HCT116 (cell line): ENCODE measurements around the gene DMAC2. TPM values are rescaled to one million over a fixed set of nuclear protein-coding genes. Genes with fewer than 3 reads are reported as not detected.

Experiments
- ATAC-seq: fragments of 200-7000 bp; cut with Tn5 transposase; 2 replicates; pipeline ENCODE4 v1.9.1; 2020; ENCODE audit warnings: mild to moderate bottlenecking, moderate library complexity
- BruUV-seq: library from RNA; stranded (reverse); fragments of 400-500 nt; replicated peaks from 2 replicates; lab custom pipeline; 2021; lab: Mats Ljungman, UMichigan
- CTCF ChIA-PET: fragments of 300-600 bp; sonication (Branson Sonifier 250); formaldehyde crosslinking; loops from one replicate; lab custom pipeline; 2021; ENCODE audit warnings: antibody characterized with exemption; lab: Charles Lee
- POLR2A ChIA-PET: fragments of 300-600, 350-600 bp; sonication (Branson Sonifier 250); formaldehyde crosslinking; loops from one replicate; lab custom pipeline; 2021; ENCODE audit warnings: antibody characterized with exemption; lab: Charles Lee
- RAD21 ChIA-PET, 2 experiments: fragments of 300-600 bp; sonication (Branson Sonifier 250); formaldehyde crosslinking; loops; one replicate each; lab custom pipeline; 2023; ENCODE audit warnings: low total read pairs in 2 of 2; ENCODE audit not compliant: uncharacterized antibody in 2 of 2, unreplicated experiment in 2 of 2, low non-redundant PET in 1 of 2; lab: Charles Lee
- DNase-seq: peaks from one replicate; pipeline ENCODE4 v3.0.0-alpha.2; 2010; ENCODE audit warnings: low read depth, low spot score
- H2AFZ ChIP-seq: fragments of 200-600 bp; shearing (Covaris generic), sonication (generic); 2 replicates; pipeline ENCODE4 v1.6.1; 2017; ENCODE audit warnings: low read depth, mixed run types, mixed read lengths, antibody characterized with exemption, low read length; ENCODE audit not compliant: poor library complexity, severe bottlenecking
- H3K27ac ChIP-seq: 2 replicates; pipeline ENCODE4 v1.5.1; 2012; ENCODE audit warnings: low read depth, low read length
- H3K27me3 ChIP-seq: fragments of 200-600 bp; sonication (generic); 2 replicates; pipeline ENCODE4 v1.6.1; 2016; ENCODE audit warnings: mixed run types, low read length, mixed read lengths; ENCODE audit not compliant: insufficient read depth
- H3K36me3 ChIP-seq, 2 experiments: fragments of 200-500 bp in 1 of 2; fragments of 200-600 bp in 1 of 2; sonication (Bioruptor generic) in 1 of 2; sonication (generic) in 1 of 2; 2 replicates each; pipeline versions ENCODE4 v1.5.1 to v1.6.1; 2014 to 2016; ENCODE audit warnings: low read length in 2 of 2, inconsistent platforms in 1 of 2, mixed read lengths in 1 of 2, mixed run types in 1 of 2; ENCODE audit not compliant: insufficient read depth in 2 of 2, control insufficient read depth in 1 of 2
- H3K4me1 ChIP-seq, 2 experiments: fragments of 200-600 bp in 1 of 2; sonication (generic) in 1 of 2; 2 replicates each; pipeline versions ENCODE4 v1.5.1 to v1.6.1; 2012 to 2017; ENCODE audit warnings: low read length in 2 of 2, inconsistent platforms in 1 of 2, mild to moderate bottlenecking in 1 of 2, mixed read lengths in 1 of 2, mixed run types in 1 of 2, moderate library complexity in 1 of 2; ENCODE audit not compliant: insufficient read depth in 2 of 2, control insufficient read depth in 1 of 2
- H3K4me2 ChIP-seq: fragments of 200-600 bp; sonication (generic); 2 replicates; pipeline ENCODE4 v1.6.1; 2017; ENCODE audit warnings: mixed run types, low read length, mixed read lengths
- H3K4me3 ChIP-seq, 2 experiments: fragments of 200-600 bp in 1 of 2; sonication (generic) in 1 of 2; replicated peaks in 1 of 2; 2 replicates each; pipeline ENCODE4 v1.5.1; 2011 to 2016; ENCODE audit warnings: low read length in 2 of 2, control low read depth in 1 of 2, low read depth in 1 of 2, mild to moderate bottlenecking in 1 of 2, mixed read lengths in 1 of 2, mixed run types in 1 of 2
- H3K79me2 ChIP-seq: fragments of 200-600 bp; sonication (generic); 2 replicates; pipeline ENCODE4 v1.6.1; 2017; ENCODE audit warnings: mild to moderate bottlenecking, mixed run types, low read length, moderate library complexity, mixed read lengths; ENCODE audit not compliant: insufficient read depth
- H3K9ac ChIP-seq: fragments of 200-600 bp; sonication (generic); 2 replicates; pipeline ENCODE4 v1.6.1; 2016; ENCODE audit warnings: low read length, mixed read lengths
- H3K9me2 ChIP-seq: fragments of 200-600 bp; sonication (generic), shearing (Covaris generic); 2 replicates; pipeline ENCODE4 v1.6.1; 2017; ENCODE audit warnings: mixed run types, mild to moderate bottlenecking, moderate library complexity; ENCODE audit not compliant: insufficient read depth
- H3K9me3 ChIP-seq, 2 experiments: fragments of 200-500 bp in 1 of 2; fragments of 200-600 bp in 1 of 2; sonication (Bioruptor generic) in 1 of 2; sonication (generic) in 1 of 2; 2 replicates each; pipeline ENCODE4 v1.6.1; 2014 to 2017; ENCODE audit warnings: low read length in 2 of 2, mixed read lengths in 2 of 2, inconsistent platforms in 1 of 2, low read depth in 1 of 2, mild to moderate bottlenecking in 1 of 2, mixed run types in 1 of 2, moderate library complexity in 1 of 2; ENCODE audit not compliant: control insufficient read depth in 1 of 2, insufficient read depth in 1 of 2
- H4K20me1 ChIP-seq: fragments of 200-600 bp; sonication (generic), shearing (Covaris generic); 2 replicates; pipeline ENCODE4 v1.6.1; 2017; ENCODE audit warnings: mixed run types, mild to moderate bottlenecking, moderate library complexity; ENCODE audit not compliant: insufficient read depth
- CEBPB ChIP-seq: IDR thresholded peaks from 2 replicates; pipeline ENCODE4 v1.6.1; 2012; ENCODE audit warnings: low read depth
- EGR1 ChIP-seq: IDR thresholded peaks from 2 replicates; pipeline ENCODE4 v1.6.1; 2012; ENCODE audit warnings: low read depth
- ELF1 ChIP-seq: IDR thresholded peaks from 2 replicates; pipeline ENCODE4 v1.6.1; 2012; ENCODE audit warnings: low read depth, borderline replicate concordance
- EZH2 ChIP-seq: fragments of 200-600 bp; sonication (generic); IDR thresholded peaks from 2 replicates; pipeline ENCODE4 v1.6.1; 2017; ENCODE audit warnings: antibody characterized with exemption, mixed run types
- EZH2phosphoT487 ChIP-seq: fragments of 200-600 bp; IDR thresholded peaks from 2 replicates; pipeline ENCODE4 v1.6.1; 2018; ENCODE audit warnings: antibody characterized with exemption, borderline replicate concordance
- JUND ChIP-seq: IDR thresholded peaks from 2 replicates; pipeline ENCODE4 v1.6.1; 2012
- RAD21 ChIP-seq: IDR thresholded peaks from 2 replicates; pipeline ENCODE4 v1.6.1; 2012; ENCODE audit warnings: low read depth, mild to moderate bottlenecking
- REST ChIP-seq: IDR thresholded peaks from 2 replicates; pipeline ENCODE4 v1.6.1; 2012; ENCODE audit warnings: low read depth
- SIN3A ChIP-seq: IDR thresholded peaks from 2 replicates; pipeline ENCODE4 v1.6.1; 2012; ENCODE audit warnings: low read depth
- SP1 ChIP-seq: IDR thresholded peaks from 2 replicates; pipeline ENCODE4 v1.6.1; 2012; ENCODE audit warnings: low read depth
- SRF ChIP-seq: IDR thresholded peaks from 2 replicates; pipeline ENCODE4 v1.6.1; 2012; ENCODE audit warnings: low read depth
- ZBTB33 ChIP-seq: IDR thresholded peaks from 2 replicates; pipeline ENCODE4 v1.6.1; 2011; ENCODE audit warnings: mild to moderate bottlenecking, low read length, moderate library complexity; ENCODE audit not compliant: insufficient replicate concordance; ENCODE audit errors: extremely low read depth
- ZNF274 ChIP-seq: fragments of 200-500 bp; sonication (Bioruptor generic); IDR thresholded peaks from 2 replicates; pipeline ENCODE4 v1.6.1; 2014; ENCODE audit warnings: mild to moderate bottlenecking, low read depth, low read length, inconsistent platforms
- intact Hi-C: fragments of 100-400 bp; cut with micrococcal nuclease; formaldehyde crosslinking; loops from 2 replicates; pipeline ENCODE4 v1.10.0; 2022
- total RNA-seq: library from RNA; stranded (reverse); gene quantifications from one replicate; pipeline ENCODE4 v1.2.1, GENCODE V29; 2021; ENCODE audit not compliant: unreplicated experiment

The DMAC2 gene
- total RNA-seq, 1 experiment from 2014 or later: 65.6 TPM

GRCh38 chr19:41421973-41422372 lies 17.7 kb downstream of the DMAC2 start:
- H4K20me1 ChIP-seq: no peaks in the 10 kb centered on the region
- peaks cover 0 to 2% of the 10 kb centered on the region in 2 experiments; a peak in 2 of 4 replicates for H3K4me1 ChIP-seq
- no peaks in the 10 kb centered on the region for H3K27me3 ChIP-seq
- POLR2A ChIA-PET: no interaction called here
- H2AFZ ChIP-seq: no peak overlapping the region
- H3K9me2 ChIP-seq: no peaks in the 10 kb centered on the region
- intact Hi-C loops: no loop called here
- TF ChIP-seq ELF1: no peak
- no peak for TF ChIP-seq REST
- no peak for TF ChIP-seq RAD21
- TF ChIP-seq JUND: no peak
- no peak for TF ChIP-seq CEBPB
- no peak for TF ChIP-seq ZNF274
- no peak for TF ChIP-seq EZH2
- TF ChIP-seq ZBTB33: no peak
- TF ChIP-seq SIN3A: no peak
- TF ChIP-seq EZH2phosphoT487: no peak
- no peak for TF ChIP-seq EGR1
- TF ChIP-seq SRF: no peak
- no peak for TF ChIP-seq SP1
- TF ChIP-seq, all 23 proteins: peak for 0
- H3K9me3 ChIP-seq: no peaks in the 10 kb centered on the region
- DNase-seq (no peak), ATAC-seq (no peak)
- H3K9ac ChIP-seq: no peak overlapping the region
- no peaks in the 10 kb centered on the region for H3K79me2 ChIP-seq
- no TSS peak for BruUV-seq
- no peak overlapping the region for H3K4me2 ChIP-seq
- peaks cover 3% of the 10 kb centered on the region in 2 experiments; a peak in 2 of 4 replicates for H3K36me3 ChIP-seq
- RAD21 ChIA-PET: no interaction called here
- H3K27ac ChIP-seq: no peak overlapping the region
- CTCF ChIA-PET: no interaction called here
- no peak overlapping the region for H3K4me3 ChIP-seq
